ENCODE results near the gene TTC7B.

TTC7B gene

DNA sequence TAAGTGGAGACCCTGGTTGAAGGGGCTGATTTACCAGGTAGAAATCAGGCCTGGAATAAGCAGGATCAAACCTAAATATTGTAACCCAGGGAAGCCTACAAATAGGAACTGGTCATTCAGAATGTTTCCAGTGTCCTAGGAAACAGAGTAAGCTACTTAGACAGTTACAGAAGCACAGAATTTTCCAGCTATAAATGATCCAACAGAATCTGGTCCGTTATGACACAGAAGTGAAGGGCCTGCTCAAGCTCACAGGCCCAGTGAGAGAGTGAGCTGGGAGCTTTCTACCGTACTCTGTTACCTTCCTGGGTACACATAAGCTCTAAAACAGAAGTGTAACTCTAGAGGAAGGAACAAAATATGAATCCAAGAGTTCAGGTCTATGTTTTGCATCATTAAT lies 119.1 kb downstream of the TTC7B start:
- Histone ChIP-seq H3K27me3 (ENCODE audit: insufficient read depth, poor library complexity, severe bottlenecking) (no peaks in the 10 kb centered on the region), H3K36me3 (ENCODE audit: low read depth) (no peaks in the 10 kb centered on the region), H3K9me3 (ENCODE audit: severe bottlenecking) (no peaks in the 10 kb centered on the region), H3K27ac (ENCODE audit: poor library complexity, severe bottlenecking) (no peak overlapping the region), H3K4me3 (ENCODE audit: severe bottlenecking) (no peak overlapping the region), H3K4me1 (ENCODE audit: insufficient read depth, poor library complexity, severe bottlenecking) (no peaks in the 10 kb centered on the region)
- DNase-seq (ENCODE audit: low spot score) (no peak), ATAC-seq (ENCODE audit: low read depth) (no peak)
- TF ChIP-seq, protein P1, sequence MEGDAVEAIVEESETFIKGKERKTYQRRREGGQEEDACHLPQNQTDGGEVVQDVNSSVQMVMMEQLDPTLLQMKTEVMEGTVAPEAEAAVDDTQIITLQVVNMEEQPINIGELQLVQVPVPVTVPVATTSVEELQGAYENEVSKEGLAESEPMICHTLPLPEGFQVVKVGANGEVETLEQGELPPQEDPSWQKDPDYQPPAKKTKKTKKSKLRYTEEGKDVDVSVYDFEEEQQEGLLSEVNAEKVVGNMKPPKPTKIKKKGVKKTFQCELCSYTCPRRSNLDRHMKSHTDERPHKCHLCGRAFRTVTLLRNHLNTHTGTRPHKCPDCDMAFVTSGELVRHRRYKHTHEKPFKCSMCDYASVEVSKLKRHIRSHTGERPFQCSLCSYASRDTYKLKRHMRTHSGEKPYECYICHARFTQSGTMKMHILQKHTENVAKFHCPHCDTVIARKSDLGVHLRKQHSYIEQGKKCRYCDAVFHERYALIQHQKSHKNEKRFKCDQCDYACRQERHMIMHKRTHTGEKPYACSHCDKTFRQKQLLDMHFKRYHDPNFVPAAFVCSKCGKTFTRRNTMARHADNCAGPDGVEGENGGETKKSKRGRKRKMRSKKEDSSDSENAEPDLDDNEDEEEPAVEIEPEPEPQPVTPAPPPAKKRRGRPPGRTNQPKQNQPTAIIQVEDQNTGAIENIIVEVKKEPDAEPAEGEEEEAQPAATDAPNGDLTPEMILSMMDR (IDR thresholded peaks at IDR 0.05; ENCODE audit: poor library complexity, severe bottlenecking) = no peak

DNA sequence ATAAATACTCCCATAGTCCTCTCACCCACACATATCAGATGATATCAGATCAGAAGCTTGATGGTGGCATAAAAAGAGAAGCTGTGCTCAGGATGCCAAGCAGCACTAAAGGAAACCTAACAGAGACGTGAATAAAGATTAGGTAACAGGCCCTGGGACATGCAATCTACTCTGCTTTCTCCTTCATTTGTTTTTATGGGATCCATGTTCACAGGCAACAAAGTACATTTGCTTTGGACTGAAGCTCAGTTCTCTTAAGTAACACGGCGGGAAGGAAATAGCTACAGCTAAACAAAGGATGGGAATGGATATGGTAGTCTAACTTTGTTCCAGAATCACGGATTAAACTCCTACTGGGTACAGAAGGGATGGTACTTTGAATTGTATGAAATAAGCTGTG lies 119.5 kb downstream of the TTC7B start:
- no peaks in the 10 kb centered on the region for H3K9me3 ChIP-seq (ENCODE audit: severe bottlenecking)
- no peak overlapping the region for H3K27ac ChIP-seq (ENCODE audit: poor library complexity, severe bottlenecking)
- DNase-seq (ENCODE audit: low spot score) (no peak), ATAC-seq (ENCODE audit: low read depth) (no peak)
- no peaks in the 10 kb centered on the region for H3K4me1 ChIP-seq (ENCODE audit: insufficient read depth, poor library complexity, severe bottlenecking)
- H3K4me3 ChIP-seq (ENCODE audit: severe bottlenecking) = no peak overlapping the region
- no peaks in the 10 kb centered on the region for H3K36me3 ChIP-seq (ENCODE audit: low read depth)
- TF ChIP-seq, protein P1 (IDR thresholded peaks at IDR 0.05; ENCODE audit: poor library complexity, severe bottlenecking) = no peak
- no peaks in the 10 kb centered on the region for H3K27me3 ChIP-seq (ENCODE audit: insufficient read depth, poor library complexity, severe bottlenecking)

- no peaks in the 10 kb centered on the region for H3K4me1 ChIP-seq (ENCODE audit: insufficient read depth, poor library complexity, severe bottlenecking)
- H3K9me3 ChIP-seq (ENCODE audit: severe bottlenecking) = no peaks in the 10 kb centered on the region
- no peak overlapping the region for H3K4me3 ChIP-seq (ENCODE audit: severe bottlenecking)
- H3K27ac ChIP-seq (ENCODE audit: poor library complexity, severe bottlenecking) = no peak overlapping the region
- TF ChIP-seq, protein P1 (IDR thresholded peaks at IDR 0.05; ENCODE audit: poor library complexity, severe bottlenecking) = no peak
- ATAC-seq (ENCODE audit: low read depth) (no peak), DNase-seq (ENCODE audit: low spot score) (no peak)
- H3K27me3 ChIP-seq (ENCODE audit: insufficient read depth, poor library complexity, severe bottlenecking) = no peaks in the 10 kb centered on the region
- H3K36me3 ChIP-seq (ENCODE audit: low read depth) = no peaks in the 10 kb centered on the region
Observed at GRCh38 chr14:90695997-90696660, 120.1 kb downstream of the TTC7B start.

DNA sequence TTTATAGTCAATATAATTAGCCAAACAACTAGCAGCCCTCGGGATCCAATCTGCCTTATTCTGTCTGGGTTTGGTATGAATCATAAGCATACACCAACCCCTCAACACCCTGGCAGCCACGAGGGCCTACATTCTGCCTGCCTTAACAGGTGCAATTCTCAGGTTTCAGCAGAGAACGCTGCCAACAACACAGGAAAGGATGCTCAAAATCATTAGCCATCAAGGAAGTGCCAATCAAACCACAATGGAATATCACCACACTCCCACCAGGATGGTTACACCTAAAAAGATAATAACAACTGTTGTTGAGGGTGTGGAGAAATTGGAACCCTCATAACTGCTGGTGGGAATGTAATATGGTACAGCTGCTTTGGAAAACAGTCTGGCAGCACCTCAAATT lies 122.8 kb downstream of the TTC7B start:
- peaks cover 4% of the 10 kb centered on the region; the same call in 1 of the 2 replicates for H3K36me3 ChIP-seq (ENCODE audit: low read depth)
- no peaks in the 10 kb centered on the region for H3K9me3 ChIP-seq (ENCODE audit: severe bottlenecking)
- H3K4me3 ChIP-seq (ENCODE audit: severe bottlenecking) = no peak overlapping the region
- H3K27me3 ChIP-seq (ENCODE audit: insufficient read depth, poor library complexity, severe bottlenecking) = no peaks in the 10 kb centered on the region
- H3K4me1 ChIP-seq (ENCODE audit: insufficient read depth, poor library complexity, severe bottlenecking) = no peaks in the 10 kb centered on the region
- H3K27ac ChIP-seq (ENCODE audit: poor library complexity, severe bottlenecking) = no peak overlapping the region
- ATAC-seq (ENCODE audit: low read depth) (peak; percentile 33; the same call in 2 of the 3 replicates), DNase-seq (ENCODE audit: low spot score) (no peak)
- TF ChIP-seq, protein P1 (IDR thresholded peaks at IDR 0.05; ENCODE audit: poor library complexity, severe bottlenecking) = no peak

GRCh38 chr14:90692826-90693225 lies 123.4 kb downstream of the TTC7B start:
- TF ChIP-seq, protein P1 (IDR thresholded peaks at IDR 0.05; ENCODE audit: poor library complexity, severe bottlenecking) = no peak
- no peak overlapping the region for H3K4me3 ChIP-seq (ENCODE audit: severe bottlenecking)
- H3K27me3 ChIP-seq (ENCODE audit: insufficient read depth, poor library complexity, severe bottlenecking) = no peaks in the 10 kb centered on the region
- ATAC-seq (ENCODE audit: low read depth) = no peak
- no peak for DNase-seq (ENCODE audit: low spot score)
- no peak overlapping the region for H3K27ac ChIP-seq (ENCODE audit: poor library complexity, severe bottlenecking)
- no peaks in the 10 kb centered on the region for H3K4me1 ChIP-seq (ENCODE audit: insufficient read depth, poor library complexity, severe bottlenecking)
- peaks cover 7% of the 10 kb centered on the region for H3K36me3 ChIP-seq (ENCODE audit: low read depth)
- no peaks in the 10 kb centered on the region for H3K9me3 ChIP-seq (ENCODE audit: severe bottlenecking)

Measured in RWPE2 (cell line).